T follicular helper cell (primary cell): Measurements from ENCODE around the gene PRKG1.
"Not testable (repeated sequence)": the region's sequence is repeated elsewhere in the genome, so short reads cannot be mapped to it uniquely, and the experiment has no call there.

Source experiments
- DNase-seq: peaks from one replicate; pipeline ENCODE4 v3.0.0-alpha.2; 2020; ENCODE audit warnings: low read depth

Gene PRKG1

GRCh38 chr10:52007091-52007490, 932.8 kb downstream of the PRKG1 start:
- no peak for DNase-seq

- DNase-seq: no peak
Measured at GRCh38 chr10:52011118-52011517, 936.8 kb downstream of the PRKG1 start.

GRCh38 chr10:52019077-52019555, 944.8 kb downstream of the PRKG1 start:
- no peak for DNase-seq

- DNase-seq: no peak
Measured at GRCh38 chr10:52019656-52020055, 945.4 kb downstream of the PRKG1 start.

GRCh38 chr10:52020173-52020572, 945.9 kb downstream of the PRKG1 start:
- no peak for DNase-seq

- DNase-seq: no peak
Measured at GRCh38 chr10:52020702-52021101, 946.4 kb downstream of the PRKG1 start.

- DNase-seq: no peak
Measured at GRCh38 chr10:52027055-52027705, 952.9 kb downstream of the PRKG1 start.

GRCh38 chr10:52028523-52028858, 954.2 kb downstream of the PRKG1 start:
- no peak for DNase-seq

GRCh38 chr10:52029628-52030027, 955.3 kb downstream of the PRKG1 start:
- DNase-seq: no peak

- DNase-seq: no peak
Measured at GRCh38 chr10:52030051-52030790, 955.9 kb downstream of the PRKG1 start.

- no peak for DNase-seq
Measured at GRCh38 chr10:52030975-52031374, 956.7 kb downstream of the PRKG1 start.

- DNase-seq: no peak
Measured at GRCh38 chr10:52031771-52032170, 957.5 kb downstream of the PRKG1 start.

GRCh38 chr10:52032681-52033629, 958.7 kb downstream of the PRKG1 start:
- no peak for DNase-seq

GRCh38 chr10:52039002-52039793, 964.9 kb downstream of the PRKG1 start:
- not testable (repeated sequence) for DNase-seq

GRCh38 chr10:52040486-52040885, 966.2 kb downstream of the PRKG1 start:
- DNase-seq: no peak

- DNase-seq: no peak
Measured at GRCh38 chr10:52043811-52044210, 969.5 kb downstream of the PRKG1 start.

- DNase-seq: no peak
Measured at GRCh38 chr10:52048051-52048450, 973.8 kb downstream of the PRKG1 start.

- no peak for DNase-seq
Measured at GRCh38 chr10:52050429-52051047, 976.3 kb downstream of the PRKG1 start.

GRCh38 chr10:52053497-52053896, 979.2 kb downstream of the PRKG1 start:
- DNase-seq: no peak

GRCh38 chr10:52056291-52056690, 982.0 kb downstream of the PRKG1 start:
- no peak for DNase-seq

- no peak for DNase-seq
Measured at GRCh38 chr10:52059089-52059488, 984.8 kb downstream of the PRKG1 start.
